Transverse colon (tissue), 4 donors: ENCODE data around the gene SLC27A6. TPM values are rescaled to one million over a fixed set of nuclear protein-coding genes. Genes with fewer than 3 reads are reported as not detected.

Experiments
- DNase-seq: peaks from one replicate; pipeline ENCODE4 v3.0.0-alpha.2; 2019
- H3K27ac ChIP-seq, 4 donors: fragments of 200-600 bp; sonication (generic); 2 replicates each; pipeline ENCODE4 v1.5.1; 2016 to 2018; ENCODE audit warnings: inconsistent platforms in 4 of 4
- H3K27me3 ChIP-seq: fragments of 200-600 bp; sonication (generic); 2 replicates; pipeline ENCODE4 v1.5.1; 2017; ENCODE audit warnings: inconsistent platforms
- H3K36me3 ChIP-seq, 4 donors: fragments of 200-600 bp; sonication (generic); 2 replicates each; pipeline ENCODE4 v1.5.1; 2017 to 2019; ENCODE audit warnings: inconsistent platforms in 4 of 4
- H3K4me1 ChIP-seq, 4 donors: fragments of 200-600 bp; sonication (generic); 2 replicates each; pipeline ENCODE4 v1.5.1; 2017 to 2020; ENCODE audit warnings: inconsistent platforms in 4 of 4
- H3K4me3 ChIP-seq, 4 donors: fragments of 200-600 bp; sonication (generic); 1 replicate in 1 of 4; 2 replicates in 3 of 4; pipeline versions ENCODE4 v1.5.1 to v1.6.1; 2017 to 2019; ENCODE audit warnings: inconsistent platforms in 4 of 4
- H3K9me3 ChIP-seq, 2 donors: fragments of 200-600 bp; sonication (generic); 2 replicates each; pipeline ENCODE4 v1.5.1; 2017 to 2019; ENCODE audit warnings: inconsistent platforms in 2 of 2
- EP300 ChIP-seq: sonication (generic); formaldehyde crosslinking; IDR thresholded peaks from one replicate; pipeline ENCODE4 v1.6.1; 2017; ENCODE audit warnings: antibody characterized with exemption, low read depth
- POLR2A ChIP-seq: fragments of 450-650 bp; IDR thresholded peaks from one replicate; pipeline ENCODE4 v1.6.1; 2016; ENCODE audit warnings: antibody characterized with exemption, mild to moderate bottlenecking, moderate library complexity
- POLR2AphosphoS5 ChIP-seq, 3 donors: sonication (generic); formaldehyde crosslinking; IDR thresholded peaks; one replicate each; pipeline ENCODE4 v1.6.1; 2016; ENCODE audit warnings: antibody characterized with exemption in 3 of 3
- WGBS, 2 donors: methylation state at CpG; one replicate each; pipeline ENCODE4 v1.1.5; 2018; ENCODE audit warnings: low coverage in 1 of 2; 5-methylcytosine and 5-hydroxymethylcytosine counted together
- in situ Hi-C, 4 donors: fragments of 200-750 bp; cut with MboI; loops; one replicate each; pipeline versions ENCODE4 v1.15.0 to v1.15.1; 2017; ENCODE audit warnings: low sequenced_read_pairs in 3 of 4, low pct_ligation_motif_present in 1 of 4, low pct_unique_long_range_greater_than_20kb in 1 of 4
- intact Hi-C: fragments of 100-400 bp; cut with DNase I; formaldehyde crosslinking; loops from one replicate; pipeline ENCODE4 v1.15.1; 2023; ENCODE audit warnings: low total_unique reads
- total RNA-seq, 4 donors: library from RNA; depleted of rRNA; stranded (reverse); fragments of >200 nt; gene quantifications; one replicate each; pipeline ENCODE4 v1.1.0, GENCODE V29; 2016
- TF ChIP-seq, protein P1 (sequence below), 5 experiments: fragments of 200-600 bp in 3 of 5; fragments of 450-650 bp in 2 of 5; sonication (generic) in 3 of 5; IDR thresholded peaks; 1 replicate in 2 of 5; 2 replicates in 3 of 5; pipeline ENCODE4 v1.5.1; 2016 to 2017; ENCODE audit warnings: antibody characterized with exemption in 5 of 5, inconsistent platforms in 3 of 5, mild to moderate bottlenecking in 2 of 5, moderate library complexity in 1 of 5

SLC27A6 gene
- total RNA-seq, 4 donors from 2014 or later = 0.27 to 0.64 TPM; not detected in 2

DNA sequence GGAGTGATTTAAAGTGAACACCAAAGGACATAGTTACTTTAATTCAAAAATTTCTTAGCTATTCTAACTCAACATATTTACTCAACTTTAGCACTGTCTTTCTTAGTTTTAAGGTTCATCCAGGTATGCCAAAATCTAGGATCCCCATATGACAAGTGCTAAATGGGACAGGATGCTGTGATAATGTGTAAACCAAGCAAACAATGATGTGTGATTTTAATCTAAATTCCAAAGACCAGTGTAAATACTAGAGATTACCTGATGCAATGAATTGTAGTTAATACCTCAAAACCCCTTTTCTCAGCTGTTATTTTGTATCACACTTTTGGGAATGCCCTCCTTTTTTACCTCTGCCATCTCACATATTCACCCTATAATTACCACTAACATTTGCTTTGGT, 102.5 kb downstream of the SLC27A6 start:
- Histone ChIP-seq H3K27ac (no peak overlapping the region), H3K9me3 (no peaks in the 10 kb centered on the region), H3K36me3 (no peaks in the 10 kb centered on the region), H3K4me1 (no peaks in the 10 kb centered on the region), H3K4me3 (no peak overlapping the region), H3K27me3 (no peaks in the 10 kb centered on the region)
- TF ChIP-seq EP300 = no peak
- TF ChIP-seq, protein P1, sequence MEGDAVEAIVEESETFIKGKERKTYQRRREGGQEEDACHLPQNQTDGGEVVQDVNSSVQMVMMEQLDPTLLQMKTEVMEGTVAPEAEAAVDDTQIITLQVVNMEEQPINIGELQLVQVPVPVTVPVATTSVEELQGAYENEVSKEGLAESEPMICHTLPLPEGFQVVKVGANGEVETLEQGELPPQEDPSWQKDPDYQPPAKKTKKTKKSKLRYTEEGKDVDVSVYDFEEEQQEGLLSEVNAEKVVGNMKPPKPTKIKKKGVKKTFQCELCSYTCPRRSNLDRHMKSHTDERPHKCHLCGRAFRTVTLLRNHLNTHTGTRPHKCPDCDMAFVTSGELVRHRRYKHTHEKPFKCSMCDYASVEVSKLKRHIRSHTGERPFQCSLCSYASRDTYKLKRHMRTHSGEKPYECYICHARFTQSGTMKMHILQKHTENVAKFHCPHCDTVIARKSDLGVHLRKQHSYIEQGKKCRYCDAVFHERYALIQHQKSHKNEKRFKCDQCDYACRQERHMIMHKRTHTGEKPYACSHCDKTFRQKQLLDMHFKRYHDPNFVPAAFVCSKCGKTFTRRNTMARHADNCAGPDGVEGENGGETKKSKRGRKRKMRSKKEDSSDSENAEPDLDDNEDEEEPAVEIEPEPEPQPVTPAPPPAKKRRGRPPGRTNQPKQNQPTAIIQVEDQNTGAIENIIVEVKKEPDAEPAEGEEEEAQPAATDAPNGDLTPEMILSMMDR (IDR thresholded peaks at IDR 0.05) = no peak
- no peak for TF ChIP-seq POLR2AphosphoS5 (IDR thresholded peaks at IDR 0.05)
- TF ChIP-seq POLR2A = no peak
- intact Hi-C loops = no loop called here
- in situ Hi-C loops = no loop called here
- no peak for DNase-seq

DNA sequence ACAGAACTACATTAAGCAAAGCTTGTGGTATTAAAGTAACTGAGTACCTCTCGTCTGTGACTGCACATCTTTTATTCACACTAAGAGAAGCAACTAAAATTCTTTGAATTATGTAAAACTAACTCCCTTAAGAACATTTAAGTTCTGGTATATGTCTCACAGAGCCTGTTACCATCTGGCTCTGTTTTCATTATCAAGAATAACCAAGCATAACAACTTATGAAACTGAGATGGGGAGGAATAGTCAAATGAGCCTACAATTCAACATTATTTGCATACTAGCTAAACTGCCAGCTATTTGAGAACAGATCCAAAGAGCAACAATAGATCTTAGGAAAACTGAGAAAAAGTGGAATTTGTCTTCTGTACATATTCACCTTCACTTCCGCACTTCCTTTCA, 104.0 kb downstream of the SLC27A6 start:
- WGBS, 2 donors = 84 to 94% methylated on average over 2 of the region's 2 CpGs
- TF ChIP-seq POLR2A (no peak), EP300 (no peak), POLR2AphosphoS5 (IDR thresholded peaks at IDR 0.05) (no peak)
- TF ChIP-seq, protein P1 (IDR thresholded peaks at IDR 0.05) = no peak
- H3K27me3 ChIP-seq = no peaks in the 10 kb centered on the region
- no peak overlapping the region for H3K4me3 ChIP-seq
- DNase-seq = no peak
- no peaks in the 10 kb centered on the region for H3K36me3 ChIP-seq
- no peaks in the 10 kb centered on the region for H3K4me1 ChIP-seq
- intact Hi-C loops = no loop called here
- in situ Hi-C loops = no loop called here
- no peaks in the 10 kb centered on the region for H3K9me3 ChIP-seq
- H3K27ac ChIP-seq = no peak overlapping the region

DNA sequence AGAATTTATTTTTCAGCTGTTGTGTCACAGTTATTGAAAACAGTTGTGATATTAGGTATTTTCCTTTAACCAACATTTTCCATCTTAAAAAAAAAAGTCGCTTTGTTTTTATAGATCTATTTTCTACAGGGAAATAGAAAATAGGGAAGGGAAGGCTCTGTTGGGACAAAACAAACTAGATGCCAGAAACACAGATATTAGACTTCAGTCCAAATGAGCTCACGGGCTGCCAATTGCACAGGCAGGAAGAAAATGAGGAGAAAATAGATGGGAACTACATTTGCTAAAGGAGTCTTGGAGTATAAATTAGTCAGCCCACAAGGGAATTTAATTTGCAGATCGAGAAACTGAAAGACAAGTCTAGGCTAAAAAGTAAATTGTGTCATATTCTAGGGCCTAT, 107.8 kb downstream of the SLC27A6 start:
- H3K27ac ChIP-seq = no peak overlapping the region
- no peaks in the 10 kb centered on the region for H3K27me3 ChIP-seq
- no peaks in the 10 kb centered on the region for H3K36me3 ChIP-seq
- intact Hi-C loops (no loop called here), in situ Hi-C loops (no loop called here)
- 69 to 75% methylated on average over 3 of the region's 3 CpGs for WGBS, 2 donors
- no peaks in the 10 kb centered on the region for H3K4me1 ChIP-seq
- H3K9me3 ChIP-seq = no peaks in the 10 kb centered on the region
- no peak for DNase-seq
- H3K4me3 ChIP-seq = no peak overlapping the region
- TF ChIP-seq POLR2AphosphoS5 (IDR thresholded peaks at IDR 0.05) (no peak), POLR2A (no peak), EP300 (no peak)
- TF ChIP-seq, protein P1 (IDR thresholded peaks at IDR 0.05) = no peak

DNA sequence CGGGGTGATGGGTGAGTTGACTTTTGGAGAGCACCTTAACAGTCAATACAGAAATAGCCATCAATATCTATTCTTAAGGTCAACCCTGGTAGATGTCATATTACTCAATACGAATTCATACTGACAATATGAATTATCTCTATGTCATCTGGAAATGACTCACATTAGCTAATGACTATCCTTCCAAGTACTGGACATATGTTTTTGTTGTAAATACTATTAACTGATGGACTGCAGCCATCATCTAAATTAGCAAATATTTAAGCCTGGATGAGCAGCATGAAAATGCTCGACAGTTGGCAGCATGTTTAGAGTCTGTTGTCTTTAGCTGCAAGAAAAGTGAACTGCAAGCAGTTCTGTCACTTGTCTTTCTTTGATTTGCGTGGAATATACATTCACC, 109.6 kb downstream of the SLC27A6 start:
- WGBS, 2 donors = 67 to 68% methylated on average over 4 of the region's 4 CpGs
- Histone ChIP-seq H3K4me1 (no peaks in the 10 kb centered on the region), H3K9me3 (no peaks in the 10 kb centered on the region), H3K4me3 (no peak overlapping the region), H3K27ac (no peak overlapping the region), H3K36me3 (no peaks in the 10 kb centered on the region), H3K27me3 (no peaks in the 10 kb centered on the region)
- TF ChIP-seq POLR2A (no peak), POLR2AphosphoS5 (IDR thresholded peaks at IDR 0.05) (no peak), EP300 (no peak)
- TF ChIP-seq, protein P1 (IDR thresholded peaks at IDR 0.05) = no peak
- intact Hi-C loops (no loop called here), in situ Hi-C loops (no loop called here)
- DNase-seq = no peak
